HCEC 1CT (cell line): Measurements from ENCODE around the gene IGSF3.

Source experiments
- DNase-seq: peaks from one replicate; pipeline ENCODE4 v3.0.0-alpha.2; 2017

The IGSF3 gene

GRCh38 chr1:116686175-116686574, 18.6 kb upstream of the IGSF3 start:
- no peak for DNase-seq

- DNase-seq: no peak
Measured at GRCh38 chr1:116684575-116684974, 17.0 kb upstream of the IGSF3 start.

DNA sequence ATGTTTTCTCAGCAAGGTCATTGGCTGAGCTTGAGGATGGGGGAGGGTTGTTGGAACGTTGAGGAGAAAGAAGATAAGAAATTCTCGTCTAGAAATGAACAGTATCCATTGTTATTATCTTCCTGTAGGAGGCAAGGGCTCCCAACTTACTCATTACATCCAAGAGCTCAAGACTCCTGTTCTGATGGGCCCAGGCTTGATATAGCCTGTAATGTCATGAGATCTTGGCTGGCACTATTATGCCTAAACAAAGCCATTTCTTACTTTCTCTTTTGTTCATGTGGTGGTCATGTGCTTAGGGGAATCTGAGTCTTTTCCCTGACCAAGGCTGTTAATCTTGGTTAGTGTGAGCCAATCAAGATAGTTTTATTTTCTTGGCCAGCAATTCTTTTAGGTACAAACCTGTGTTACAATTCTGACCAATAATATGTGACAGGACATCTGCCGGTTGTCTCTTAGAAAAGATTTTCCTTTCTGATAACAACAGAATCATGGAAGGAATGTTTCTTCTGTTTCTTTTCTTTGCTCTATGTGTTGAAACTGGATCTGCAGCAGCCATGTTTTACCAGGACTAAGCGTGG, 15.2 kb upstream of the IGSF3 start:
- no peak for DNase-seq

DNA sequence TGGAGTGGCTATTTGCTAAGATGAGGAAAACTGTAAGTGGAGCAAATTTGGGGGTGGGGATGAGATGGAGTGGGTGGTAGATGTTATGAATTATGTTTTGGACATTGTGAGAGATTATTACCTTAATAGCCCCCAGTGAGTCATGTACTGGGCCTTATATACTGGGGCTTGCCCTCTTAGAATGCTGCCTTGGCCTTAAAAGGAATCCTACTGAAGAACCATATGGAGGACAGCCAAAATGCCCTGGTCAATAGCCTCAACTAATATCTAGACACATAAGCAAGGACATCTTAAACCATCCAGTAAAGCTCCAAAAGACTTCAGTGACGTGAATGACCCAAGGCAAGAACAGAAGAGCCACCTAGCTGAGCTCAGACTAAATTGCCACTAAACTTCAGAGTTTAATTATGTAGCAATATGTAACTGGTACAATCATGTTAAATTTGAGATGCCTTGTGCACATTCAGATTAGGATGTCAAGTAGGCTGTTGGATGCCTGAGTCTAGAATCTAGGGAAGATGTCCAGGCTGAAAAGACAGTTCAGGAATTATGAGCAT, 13.9 kb upstream of the IGSF3 start:
- DNase-seq: no peak

GRCh38 chr1:116680752-116681151, 13.2 kb upstream of the IGSF3 start:
- DNase-seq: no peak

GRCh38 chr1:116679828-116680628, 12.5 kb upstream of the IGSF3 start:
- no peak for DNase-seq

- no peak for DNase-seq
Measured at GRCh38 chr1:116679091-116679827, 11.7 kb upstream of the IGSF3 start.

- no peak for DNase-seq
Measured at GRCh38 chr1:116678732-116679090, 11.2 kb upstream of the IGSF3 start.

DNA sequence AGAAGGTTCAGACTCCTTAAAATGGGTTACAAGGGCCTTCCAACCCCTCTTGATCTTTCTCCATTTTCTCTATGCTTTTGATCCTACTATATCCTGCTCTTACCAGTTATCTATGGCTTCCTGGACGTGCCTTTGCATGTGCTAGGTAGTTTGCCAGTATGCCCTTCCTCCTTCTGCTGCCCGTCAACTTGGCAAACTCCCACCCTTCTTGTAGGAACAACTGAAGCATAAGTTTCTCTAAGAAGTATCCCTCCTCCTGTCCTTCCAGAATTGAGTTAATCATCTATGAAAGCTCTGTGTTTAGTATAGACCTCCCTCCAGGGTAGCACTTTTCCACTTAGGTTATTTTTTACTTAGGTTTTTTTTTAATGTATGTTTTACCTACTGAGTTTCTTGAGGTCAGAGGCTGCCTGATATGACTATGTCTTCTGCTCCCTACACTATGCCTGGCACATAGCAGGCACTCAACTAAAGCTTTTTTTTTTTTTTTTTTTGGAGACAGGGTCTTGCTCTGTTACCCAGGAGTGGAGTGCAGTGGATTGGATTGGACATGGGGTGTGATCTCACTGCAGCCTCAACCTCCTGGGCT, 10.0 kb upstream of the IGSF3 start:
- no peak for DNase-seq

DNA sequence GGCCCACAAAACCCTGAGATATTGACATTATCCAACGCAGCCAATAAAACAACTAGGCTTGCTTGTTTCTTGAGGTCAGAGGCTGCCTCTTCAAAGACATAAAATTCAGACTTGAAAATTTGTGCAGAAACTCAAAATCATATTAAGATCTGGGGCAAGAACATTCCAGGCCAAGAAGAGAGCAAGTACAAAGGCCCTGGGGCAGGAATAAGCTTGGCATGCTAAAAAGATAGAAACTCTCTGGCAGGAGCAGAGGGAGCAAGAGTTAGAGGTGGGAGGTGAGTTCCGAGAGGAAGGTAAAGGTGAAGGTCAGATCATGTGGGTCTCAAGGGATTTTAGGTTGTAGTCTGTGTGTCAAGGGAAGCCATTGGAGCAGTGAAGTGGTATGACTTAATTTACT, 8.8 kb upstream of the IGSF3 start:
- no peak for DNase-seq

- DNase-seq: peak; percentile 7
Measured at GRCh38 chr1:116674751-116675150, 7.2 kb upstream of the IGSF3 start.

- DNase-seq: no peak
Measured at GRCh38 chr1:116674011-116674531, 6.5 kb upstream of the IGSF3 start.

GRCh38 chr1:116671912-116672311, 4.4 kb upstream of the IGSF3 start:
- DNase-seq: no peak

- DNase-seq: no peak
Measured at GRCh38 chr1:116671072-116671760, 3.7 kb upstream of the IGSF3 start.

- no peak for DNase-seq
Measured at GRCh38 chr1:116668277-116668676, 744 bp upstream of the IGSF3 start.

- DNase-seq: no peak
Measured at GRCh38 chr1:116667078-116667574, 407 bp downstream of the IGSF3 start.

DNA sequence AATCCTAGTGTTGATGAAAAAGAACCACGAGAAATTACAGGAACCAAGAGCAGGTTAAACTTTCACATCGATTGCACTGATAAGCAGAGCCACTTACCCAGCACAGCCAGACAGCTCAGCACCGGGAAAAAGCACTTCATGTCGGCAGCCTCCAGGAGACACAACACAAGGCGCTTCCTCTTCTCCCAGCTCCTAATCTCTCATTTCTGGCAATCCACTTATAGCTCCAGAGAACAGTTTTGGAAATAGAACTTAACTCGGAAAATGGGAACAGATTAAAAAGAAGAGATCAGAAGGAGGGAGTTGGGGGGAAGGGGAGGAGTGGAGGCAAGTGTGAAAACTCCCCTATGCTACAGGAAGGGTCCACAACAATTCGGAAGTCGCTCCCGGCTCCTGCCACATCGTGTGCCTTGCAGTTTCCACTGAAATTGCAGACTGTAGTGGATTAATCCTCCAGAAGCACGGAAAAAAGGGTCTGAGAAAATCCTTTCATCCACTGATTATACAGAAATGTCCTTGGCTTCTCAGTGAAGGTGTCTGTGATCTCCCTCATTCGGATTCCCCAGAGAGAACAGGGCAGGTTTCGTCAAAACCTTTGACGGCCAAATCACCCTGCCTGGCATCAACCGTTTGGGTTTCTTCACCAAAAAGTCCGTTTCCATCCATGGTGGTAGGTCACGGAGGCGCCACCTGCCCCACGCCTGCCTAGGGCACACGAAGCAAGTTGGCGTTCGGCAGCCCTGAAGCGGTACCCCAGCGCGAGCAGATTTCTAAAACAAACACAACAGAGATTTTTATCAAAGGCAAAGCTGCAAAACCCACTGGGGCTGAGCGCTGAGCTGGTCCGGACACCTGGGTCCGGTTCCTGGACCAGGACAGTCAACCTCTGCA, 1.1 kb downstream of the IGSF3 start:
- no peak for DNase-seq

GRCh38 chr1:116664978-116665371, 2.6 kb downstream of the IGSF3 start:
- no peak for DNase-seq

DNA sequence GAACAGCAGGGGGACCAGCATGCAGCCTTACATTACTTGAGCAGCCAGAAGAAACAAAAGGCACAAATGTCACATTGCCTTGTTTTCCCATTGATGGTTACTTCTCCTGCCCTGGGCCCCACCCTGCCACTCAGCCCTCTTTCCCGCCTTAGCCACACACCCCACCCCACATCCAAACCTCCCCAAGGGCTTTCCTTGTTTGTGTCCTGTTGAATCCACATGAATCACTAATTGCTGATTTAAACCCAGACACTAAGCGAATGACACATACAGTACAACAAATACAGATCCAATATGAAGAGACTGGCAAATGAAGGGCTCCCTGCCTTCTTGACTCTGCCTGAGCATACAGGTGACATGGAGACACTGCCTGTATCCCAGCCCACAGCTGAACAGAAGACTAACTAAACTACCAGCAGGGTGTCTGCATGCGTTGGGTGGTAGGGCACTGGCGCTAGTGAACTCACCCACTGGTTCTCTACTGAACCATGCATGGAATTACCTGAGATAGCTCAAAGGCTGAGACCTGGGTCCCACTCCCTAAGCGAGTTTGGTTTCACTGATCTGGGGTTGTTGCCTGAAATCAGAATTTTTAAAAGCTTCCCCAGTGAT, 3.1 kb downstream of the IGSF3 start:
- no peak for DNase-seq

GRCh38 chr1:116663821-116664220, 3.7 kb downstream of the IGSF3 start:
- DNase-seq: no peak

DNA sequence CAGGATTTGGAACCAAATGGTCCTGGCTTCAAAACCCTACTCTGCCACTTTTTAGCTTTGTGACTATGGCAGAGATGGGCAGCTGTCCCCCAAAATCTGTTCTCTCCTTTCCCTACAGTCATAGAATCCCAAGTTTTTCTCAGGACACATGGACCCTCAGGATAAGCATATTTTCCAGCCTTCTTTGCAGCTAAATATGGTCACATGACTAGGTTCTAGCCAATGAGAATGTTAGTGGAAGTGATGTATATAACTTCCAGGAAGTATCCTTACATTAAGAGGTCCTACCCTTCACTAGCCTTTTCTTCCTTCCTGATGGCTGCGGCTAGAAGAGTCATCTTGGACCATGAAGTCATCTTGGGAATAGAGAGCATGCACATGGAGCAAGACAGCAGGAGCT, 5.9 kb downstream of the IGSF3 start:
- no peak for DNase-seq
